NCI-H128 (cell line): ENCODE measurements around the gene RECK.

Experiments used
- DNase-seq: peaks from one replicate; lab custom pipeline; 2025; ENCODE audit not compliant: unreplicated experiment; lab: John Stamatoyannopoulos, UW

The RECK gene

DNA sequence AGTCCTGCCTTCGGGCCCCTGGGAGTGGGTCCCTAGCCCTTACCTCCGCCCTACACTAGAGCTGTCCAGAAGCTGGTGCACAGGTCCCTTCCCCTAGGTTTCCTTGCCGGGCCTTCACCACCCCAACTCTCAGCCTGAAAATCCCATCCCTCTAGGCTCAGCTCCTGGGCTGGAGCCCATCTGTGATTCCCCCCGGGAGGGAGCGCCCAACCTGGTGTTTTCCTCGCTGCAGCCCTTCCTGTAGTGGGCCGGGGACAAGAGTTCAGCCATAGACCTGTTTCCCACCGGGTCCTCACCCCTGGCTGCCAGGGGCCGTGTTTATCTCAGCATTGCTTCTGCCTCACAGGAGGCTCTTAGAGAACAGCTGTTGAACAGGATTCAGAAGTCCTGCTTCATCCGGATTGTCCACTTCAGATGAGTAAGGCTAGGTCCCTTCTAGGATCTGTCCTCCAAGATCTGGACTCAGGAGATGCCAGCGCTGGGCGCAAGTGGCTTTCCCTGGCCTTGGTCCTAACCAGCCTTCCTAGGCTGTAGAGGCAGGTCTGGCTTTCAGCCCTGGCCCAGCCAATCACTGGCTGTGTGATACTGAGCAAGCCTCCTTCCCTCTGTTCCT, 100.8 kb downstream of the RECK start:
- no peak for DNase-seq

DNA sequence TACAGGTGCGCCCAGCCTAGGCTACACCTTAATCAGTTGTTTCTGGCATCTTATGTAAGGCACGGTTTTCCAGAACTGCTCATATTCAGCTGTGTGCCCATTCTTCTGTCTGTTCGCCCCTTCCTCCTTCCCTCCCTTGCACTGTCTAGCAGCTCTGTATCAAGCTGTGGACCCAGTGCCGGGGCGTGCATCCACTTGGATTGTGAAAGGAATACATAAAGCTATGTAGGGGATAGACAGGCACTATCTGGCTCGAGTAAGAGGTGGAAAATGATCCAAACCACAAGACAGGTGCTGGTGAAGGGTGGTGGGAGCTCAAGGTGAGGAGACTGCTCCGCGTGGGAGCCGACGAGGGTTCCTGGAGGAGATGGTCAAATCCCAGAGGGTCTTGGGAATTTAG, 101.8 kb downstream of the RECK start:
- no peak for DNase-seq

DNA sequence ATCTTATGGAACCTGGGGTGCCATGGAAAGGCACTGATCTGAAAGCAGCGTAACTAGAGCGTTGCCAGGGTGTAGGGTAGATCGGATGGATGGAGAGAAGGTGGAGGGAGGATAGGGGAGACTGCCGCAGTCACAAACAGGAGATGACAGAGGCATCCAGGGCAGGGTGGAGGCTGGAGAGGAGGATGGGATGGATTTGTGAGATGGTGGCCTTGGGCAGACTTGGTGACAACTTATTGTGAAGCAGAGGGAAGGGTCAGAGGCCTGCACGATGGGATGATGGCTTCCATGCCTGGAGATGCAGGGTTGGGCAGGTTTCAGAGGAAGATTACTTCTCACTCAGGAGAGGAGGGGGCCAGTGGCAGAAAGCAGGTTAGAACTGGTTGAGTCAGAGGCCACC, 102.2 kb downstream of the RECK start:
- no peak for DNase-seq

DNA sequence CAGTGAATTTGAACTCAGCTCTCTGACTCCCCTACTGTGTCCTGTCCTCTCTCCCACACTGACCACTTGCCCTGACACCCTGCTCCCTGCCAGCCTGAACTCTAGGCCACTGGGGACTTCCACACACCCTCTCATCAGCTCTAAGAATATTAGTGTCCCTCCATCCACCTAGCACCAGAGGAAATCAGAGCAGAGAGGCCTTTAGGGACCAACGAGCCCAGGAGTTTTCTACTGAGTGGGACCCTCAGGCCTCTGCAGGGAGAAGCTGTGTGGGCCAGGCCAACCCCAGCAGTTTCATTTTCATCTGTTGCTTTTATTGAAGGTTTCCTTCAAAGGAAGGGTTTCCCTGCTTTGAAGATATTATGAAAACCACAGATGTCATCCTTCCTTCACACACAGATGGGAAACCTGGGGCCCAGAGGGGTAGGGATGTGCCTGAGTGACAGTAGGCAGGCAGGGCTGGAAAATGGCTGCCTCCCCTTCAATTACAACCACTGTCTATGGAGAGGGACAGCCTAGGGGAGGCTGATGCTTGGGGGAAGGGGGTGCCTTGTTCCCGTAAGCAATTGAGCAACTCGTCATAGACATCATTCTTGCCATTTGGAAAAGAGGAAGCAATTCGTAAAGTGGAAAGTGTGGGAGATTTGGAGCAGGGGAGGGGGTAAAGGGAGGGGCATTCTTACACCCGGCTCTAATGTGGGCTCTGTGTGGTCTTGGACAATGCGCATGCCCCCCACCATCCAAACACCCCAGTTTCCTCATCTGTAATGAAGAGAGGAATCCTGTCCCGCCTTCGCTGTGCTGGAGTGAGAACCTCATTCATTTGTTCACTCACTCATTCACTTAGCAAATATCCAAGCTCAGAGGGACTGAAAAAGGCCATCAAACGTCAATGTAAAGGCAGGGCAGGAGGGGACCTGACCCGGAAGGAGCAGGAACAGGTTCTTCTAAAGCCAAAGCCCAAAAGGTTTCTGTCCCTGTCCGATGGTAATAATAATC, 103.7 kb downstream of the RECK start:
- DNase-seq: no peak

DNA sequence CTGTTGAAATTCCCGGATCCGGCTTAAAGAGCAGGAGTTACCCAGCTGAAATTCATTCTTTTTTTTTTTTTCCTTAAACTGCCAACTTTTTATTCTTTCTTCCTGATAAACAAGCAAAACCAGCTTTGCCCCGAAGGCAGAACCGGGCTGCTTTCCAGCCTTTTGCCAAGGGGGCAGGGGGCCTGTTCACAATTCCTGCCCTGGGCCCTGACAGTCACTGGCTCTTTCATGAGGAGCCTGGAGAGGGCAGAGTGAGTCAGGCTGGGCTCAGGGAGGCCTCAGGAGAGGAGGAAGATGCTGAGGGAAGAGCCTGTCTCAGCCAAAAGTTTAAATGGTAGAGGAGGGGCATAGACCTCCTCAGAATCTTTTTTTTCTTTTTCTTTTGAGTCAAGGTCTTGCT, 104.6 kb downstream of the RECK start:
- no peak for DNase-seq

DNA sequence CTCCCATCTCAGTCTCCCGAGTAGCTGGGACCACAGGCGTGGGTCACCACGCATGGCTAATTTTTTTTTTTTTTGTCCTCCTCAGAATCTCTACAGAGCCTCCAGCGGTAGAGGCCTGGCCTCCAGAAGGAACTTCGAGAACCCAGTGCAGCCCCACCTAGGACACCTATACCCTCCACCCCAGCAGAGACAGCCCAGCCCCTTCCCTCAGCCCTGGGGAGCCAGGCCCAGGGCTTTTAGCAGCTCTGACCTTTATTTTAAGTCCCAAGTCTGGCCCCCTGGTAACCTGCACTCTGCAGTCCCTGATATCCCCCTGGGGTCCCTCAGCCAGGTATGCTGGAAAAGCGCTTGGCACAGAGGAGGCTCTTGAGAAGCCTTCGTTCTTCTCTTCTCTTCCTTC, 105.0 kb downstream of the RECK start:
- DNase-seq: no peak

DNA sequence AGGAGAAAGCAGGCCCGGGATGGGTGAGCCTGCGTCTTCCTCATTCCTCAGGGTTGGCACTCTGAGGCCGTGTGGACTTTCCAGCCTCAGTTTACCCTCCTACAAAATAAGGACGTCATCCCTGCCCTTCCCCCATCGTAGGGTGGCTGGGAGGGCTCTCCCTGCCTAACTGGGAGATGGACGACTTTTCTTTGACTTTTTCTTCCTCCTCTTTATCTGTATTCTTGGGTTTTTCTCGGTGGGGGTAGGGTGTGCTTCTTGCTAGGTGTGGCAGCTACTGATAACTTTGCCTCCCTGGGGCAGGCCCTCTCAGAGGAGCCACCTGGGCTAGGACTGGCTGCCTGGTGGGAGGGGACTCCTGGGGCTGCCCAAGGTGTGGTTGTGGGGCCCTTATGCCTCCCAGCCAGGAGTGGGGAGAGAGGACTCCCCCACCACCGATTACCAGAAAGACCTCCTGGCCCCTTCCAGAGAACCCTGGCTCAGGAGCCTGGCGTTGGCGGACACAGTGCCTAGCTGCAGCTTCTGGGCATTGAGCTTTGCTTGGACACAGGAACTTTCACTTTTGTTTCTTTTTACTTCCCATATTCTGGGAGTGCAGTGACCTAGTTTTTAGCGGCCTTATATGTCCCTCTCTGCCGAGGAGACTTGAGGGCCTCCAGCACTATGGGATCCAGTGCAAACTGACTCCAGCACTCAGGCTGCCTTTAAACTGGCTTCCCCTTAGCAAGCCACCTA, 106.0 kb downstream of the RECK start:
- no peak for DNase-seq

DNA sequence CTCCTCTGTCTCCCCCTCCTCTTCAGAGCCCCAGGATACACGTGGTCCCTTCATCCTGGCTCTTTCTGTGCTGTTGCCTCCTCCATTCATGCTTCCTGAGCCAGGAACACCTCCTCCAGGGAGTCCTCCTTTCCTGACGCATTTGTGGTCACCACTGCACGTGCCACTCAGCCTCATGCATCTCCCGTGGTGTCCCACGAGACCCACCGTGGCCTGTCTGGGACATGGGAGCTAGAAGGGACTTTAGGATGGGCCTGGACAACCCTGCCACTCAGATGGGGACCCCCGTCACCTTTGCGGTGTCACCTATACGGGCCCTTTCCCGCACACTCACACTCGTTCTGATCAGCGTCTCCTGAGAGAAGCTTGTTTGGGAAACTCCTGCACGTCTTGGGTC, 106.5 kb downstream of the RECK start:
- DNase-seq: no peak

DNA sequence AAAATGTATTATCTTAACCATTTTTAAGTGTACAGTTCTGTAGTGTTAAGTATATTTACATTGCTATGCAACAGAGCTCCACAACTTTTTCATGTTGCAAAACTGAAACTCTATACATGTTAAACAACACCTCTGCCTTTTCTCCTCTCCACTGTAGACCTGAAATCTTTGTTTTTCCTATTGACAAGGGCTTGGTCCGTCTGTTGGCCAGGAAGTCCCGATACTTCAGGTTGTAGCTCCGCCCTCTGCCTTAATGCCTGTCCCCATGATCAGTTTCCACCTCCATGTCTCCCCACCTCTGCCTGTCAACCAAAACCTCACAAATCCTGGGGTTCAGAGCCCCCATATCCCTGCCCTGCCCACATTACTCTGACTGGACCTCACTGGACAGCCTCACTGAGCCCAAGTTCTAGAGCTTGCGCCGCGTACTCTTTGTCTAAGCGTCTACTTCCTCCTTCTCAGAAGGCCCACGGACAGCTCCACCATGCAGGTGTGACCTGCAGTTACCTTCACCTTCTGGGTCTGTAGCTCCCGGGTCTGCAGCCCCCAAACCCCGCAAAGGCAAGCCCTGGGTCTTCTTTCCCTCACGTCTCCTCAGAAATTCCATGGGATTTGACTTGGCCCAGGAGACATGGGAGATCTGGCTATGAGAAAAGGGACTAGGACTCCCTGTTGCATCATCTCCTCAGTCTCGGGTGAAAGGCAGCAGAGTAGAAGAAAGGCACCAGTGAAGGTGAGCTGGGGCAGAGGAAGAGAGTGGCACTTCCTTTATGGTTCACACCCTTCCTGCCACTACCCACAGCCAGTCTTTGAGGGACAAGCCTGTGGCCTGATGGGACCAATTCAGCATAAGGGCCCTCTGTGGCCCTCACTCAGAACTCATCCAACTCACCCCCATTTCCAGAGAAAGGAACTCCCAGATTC, 107.9 kb downstream of the RECK start:
- DNase-seq: no peak

DNA sequence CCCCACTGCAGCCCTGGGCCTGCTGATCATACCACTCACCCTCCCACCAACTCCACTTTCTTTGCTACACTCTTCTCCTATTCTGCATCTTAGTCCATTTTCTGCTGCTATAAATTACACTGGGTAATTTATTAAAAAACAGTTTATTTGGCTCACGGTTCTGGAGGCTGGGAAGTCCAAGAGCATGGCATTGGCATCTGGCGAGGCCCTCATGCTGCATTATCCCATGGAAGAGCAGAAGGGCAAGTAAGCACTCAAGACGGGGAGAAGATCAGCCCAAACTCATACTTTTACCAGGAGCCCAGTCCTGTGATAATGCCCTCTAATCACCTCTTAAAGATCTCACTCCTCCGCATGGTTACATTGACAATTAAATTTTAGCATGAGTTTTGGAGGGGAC, 109.3 kb downstream of the RECK start:
- DNase-seq: no peak

DNA sequence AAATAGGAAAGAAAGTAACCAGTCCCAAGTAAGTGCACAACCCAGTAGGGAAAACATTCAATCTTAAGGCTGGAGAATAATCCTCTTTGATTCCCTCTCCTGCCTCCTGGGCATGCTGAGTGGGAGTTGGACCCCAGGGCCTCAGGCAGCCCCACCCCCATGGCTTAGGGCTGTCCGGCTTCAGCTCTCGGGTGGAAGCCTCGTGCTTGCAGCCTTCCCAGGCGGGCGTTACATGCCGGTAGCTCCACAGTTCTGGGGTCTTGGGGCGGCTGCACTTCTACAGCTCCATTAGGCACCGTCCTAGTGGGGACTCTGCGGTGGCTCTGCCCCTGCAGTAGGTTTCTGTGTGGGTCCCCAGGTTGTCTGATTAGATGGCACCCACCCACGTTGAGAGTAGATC, 109.9 kb downstream of the RECK start:
- DNase-seq: no peak

DNA sequence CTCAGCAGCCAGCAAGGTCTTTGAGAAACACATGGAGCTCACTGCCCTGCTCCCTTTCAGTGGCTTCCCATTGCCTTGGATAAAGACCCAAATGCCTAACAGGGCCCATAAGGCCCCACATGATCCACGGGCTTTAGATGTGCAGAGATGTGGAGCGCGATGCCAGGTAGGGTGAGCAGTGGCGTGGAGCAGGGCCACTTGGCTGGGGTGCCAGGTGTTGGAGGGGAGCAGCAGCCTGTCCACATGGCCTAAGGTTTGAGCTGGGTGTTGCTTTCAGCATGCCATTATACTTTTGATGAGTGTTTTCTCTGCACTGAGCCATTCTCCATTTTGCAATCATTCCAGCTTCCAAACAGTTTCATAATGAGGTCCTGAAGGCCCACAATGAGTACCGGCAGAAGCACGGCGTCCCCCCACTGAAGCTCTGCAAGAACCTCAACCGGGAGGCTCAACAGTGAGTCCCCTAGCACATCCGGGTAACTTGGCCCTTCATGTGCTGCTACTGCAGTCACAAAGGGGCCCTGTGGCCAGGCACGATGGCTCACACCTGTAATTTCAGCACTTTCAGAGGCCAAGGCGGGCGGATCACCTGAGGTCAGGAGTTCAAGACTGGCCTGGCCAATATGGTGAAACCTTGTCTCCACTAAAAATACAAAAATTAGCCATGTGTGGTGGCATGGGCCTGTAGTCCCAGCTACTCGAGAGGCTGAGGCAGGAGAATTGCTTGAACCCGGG, 110.9 kb downstream of the RECK start:
- DNase-seq: no peak

DNA sequence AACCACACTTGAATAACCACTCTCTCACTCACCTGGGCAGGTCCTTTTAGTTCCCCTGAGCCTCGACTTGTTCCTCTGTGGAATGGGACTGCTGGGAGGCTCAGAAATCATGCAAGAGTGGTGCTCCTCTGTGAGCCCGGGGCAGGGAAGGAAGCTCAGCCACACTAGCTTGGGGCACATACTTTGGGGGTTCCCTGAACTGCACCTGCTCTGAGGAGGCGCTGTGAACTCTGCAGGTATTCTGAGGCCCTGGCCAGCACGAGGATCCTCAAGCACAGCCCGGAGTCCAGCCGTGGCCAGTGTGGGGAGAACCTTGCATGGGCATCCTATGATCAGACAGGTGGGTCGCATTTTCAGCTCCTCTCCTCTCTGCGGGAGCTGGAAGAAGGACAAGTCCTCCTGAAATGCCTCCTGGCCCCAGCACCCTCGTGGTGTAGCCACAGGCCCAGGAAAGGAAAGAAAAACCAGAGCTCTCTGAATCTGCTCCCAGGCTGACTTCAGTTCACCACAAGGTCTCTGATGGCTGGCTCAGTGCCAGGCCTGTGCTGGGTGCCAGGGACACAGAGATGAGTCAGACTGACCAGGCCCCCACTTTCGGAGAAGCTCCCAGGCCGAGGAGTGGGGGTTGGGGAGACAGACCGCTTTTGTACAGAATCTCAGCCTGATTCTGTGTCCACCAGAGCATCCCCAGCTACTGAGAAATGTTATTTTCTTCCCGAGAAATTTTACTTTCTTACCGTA, 111.8 kb downstream of the RECK start:
- no peak for DNase-seq

DNA sequence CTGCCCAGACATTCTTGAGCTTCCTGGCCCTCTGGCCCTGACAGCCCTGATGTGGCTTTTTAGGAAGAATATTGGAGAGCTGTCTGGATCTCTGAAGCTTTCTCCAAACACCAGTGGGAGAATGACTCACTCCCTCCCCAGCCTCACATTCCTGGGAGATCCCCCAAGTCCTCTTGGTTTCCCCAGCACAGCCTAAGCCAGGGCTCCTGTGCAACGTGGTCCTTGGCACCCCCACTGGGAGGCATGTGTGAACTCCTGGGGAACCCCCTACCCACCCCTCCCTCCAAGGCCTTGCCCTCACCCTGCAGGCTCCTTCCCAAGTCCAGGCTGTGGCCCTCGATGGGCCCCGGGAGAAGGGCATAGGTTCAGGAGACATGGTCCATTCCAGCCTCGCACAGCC, 112.5 kb downstream of the RECK start:
- DNase-seq: no peak

DNA sequence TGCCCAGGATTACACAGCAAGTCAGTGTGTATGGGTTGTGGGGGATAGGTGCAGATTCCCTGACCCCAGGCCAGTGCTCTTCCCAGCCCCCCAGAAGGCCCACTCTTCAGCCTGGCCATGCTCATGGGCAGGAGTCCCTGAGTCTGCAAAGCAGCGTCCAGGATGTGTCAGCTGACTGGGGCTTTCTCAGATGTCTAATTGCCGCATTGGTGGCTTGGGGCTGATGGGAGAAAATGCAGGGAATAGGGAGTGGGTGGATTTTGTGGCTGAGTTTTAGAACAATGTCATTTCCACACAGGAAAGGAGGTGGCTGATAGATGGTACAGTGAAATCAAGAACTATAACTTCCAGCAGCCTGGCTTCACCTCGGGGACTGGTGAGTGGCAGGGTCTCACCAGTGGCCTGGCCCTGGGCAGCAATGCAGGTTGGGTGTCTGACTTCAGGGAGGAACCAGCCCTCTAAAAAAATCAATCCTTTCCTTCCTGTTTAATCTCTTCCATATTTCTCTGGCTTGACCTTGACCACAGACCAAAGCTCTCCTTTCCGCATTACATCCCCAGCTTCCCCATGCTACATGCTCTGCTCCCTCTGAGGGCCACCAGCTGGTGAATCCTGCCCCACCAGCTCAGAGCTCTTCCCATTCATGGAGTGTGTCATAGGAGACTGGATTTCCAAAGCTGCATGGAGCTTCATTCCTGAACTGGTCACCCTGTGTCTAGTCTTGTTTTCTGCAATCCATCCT, 114.0 kb downstream of the RECK start:
- no peak for DNase-seq

DNA sequence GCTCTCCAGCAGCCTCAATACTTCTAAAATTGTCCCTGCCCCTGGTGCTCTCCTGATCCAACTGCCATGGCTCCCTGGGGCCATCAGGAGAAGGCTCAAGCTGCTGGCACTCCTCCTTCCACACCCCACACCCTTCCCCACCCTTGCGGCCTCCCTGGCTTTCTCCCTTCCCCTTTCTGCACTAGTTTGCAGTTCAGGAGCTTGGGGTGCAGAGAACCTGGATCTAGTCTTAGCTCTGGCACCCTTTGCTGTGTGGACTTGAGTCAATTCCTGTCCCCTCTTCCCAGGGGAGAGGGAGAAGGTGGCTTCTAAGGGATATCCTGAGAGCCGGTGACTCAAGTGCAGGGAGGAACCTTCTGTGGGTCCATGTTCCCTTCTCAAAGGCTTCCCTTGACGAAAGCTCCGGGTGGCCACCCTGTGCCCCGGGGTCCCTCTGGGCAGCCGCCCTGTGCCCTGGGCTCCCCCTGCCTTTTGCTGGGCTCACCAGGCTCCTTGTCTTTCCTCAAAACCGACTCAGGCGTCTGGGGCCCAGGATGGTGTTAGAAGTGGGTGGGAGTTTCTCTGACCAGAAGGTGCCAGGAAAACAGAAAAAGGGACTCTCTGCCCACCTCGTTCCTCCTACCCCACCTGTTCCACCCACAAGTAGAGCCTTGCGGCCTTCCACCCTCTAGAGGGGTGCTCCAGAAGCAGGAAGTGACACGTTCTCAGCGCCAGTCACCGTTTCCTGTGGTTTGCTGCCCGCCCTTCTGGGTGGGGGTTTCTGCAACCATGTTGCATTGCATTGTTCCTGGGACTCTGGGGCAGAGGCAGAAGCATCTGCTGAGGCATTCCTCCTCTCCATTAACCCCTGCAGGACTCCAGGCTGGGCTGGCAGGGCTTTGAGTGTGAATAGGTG, 114.8 kb downstream of the RECK start:
- DNase-seq: no peak

DNA sequence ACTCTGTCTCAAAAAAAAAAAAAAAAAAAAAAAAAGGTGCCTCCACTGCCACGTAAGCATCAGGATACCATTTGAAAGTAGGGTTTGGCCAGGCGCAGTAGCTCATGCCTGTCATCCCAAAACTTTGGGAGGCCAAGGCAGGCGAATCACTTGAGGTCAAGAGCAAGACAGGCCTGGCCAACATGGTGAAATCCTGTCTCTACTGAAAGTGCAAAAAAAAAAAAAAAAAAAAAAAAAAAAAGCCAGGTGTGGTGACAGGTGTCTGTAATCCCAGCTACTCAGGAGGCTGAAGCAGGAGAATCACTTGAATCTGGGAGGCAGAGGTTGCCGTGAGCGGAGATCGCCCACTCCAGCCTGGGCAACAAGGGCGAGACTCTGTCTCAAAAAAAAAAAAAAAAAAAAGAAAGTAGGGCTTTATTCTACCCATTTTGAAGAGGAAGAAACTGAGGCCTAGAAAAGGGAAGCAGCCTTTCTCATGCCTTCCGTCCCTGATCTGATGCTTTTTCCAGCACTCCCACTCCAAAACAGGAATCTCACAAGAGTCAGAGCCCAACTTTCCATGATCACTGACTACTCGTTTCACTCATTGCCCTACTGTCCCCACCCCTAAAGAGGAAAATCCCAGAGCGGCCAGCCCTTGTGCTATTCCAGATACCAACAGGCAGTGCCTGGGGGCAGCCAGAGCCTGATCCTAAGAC, 116.2 kb downstream of the RECK start:
- DNase-seq: no peak
